ENCODE measurements around the gene TM9SF2.

The TM9SF2 gene

DNA sequence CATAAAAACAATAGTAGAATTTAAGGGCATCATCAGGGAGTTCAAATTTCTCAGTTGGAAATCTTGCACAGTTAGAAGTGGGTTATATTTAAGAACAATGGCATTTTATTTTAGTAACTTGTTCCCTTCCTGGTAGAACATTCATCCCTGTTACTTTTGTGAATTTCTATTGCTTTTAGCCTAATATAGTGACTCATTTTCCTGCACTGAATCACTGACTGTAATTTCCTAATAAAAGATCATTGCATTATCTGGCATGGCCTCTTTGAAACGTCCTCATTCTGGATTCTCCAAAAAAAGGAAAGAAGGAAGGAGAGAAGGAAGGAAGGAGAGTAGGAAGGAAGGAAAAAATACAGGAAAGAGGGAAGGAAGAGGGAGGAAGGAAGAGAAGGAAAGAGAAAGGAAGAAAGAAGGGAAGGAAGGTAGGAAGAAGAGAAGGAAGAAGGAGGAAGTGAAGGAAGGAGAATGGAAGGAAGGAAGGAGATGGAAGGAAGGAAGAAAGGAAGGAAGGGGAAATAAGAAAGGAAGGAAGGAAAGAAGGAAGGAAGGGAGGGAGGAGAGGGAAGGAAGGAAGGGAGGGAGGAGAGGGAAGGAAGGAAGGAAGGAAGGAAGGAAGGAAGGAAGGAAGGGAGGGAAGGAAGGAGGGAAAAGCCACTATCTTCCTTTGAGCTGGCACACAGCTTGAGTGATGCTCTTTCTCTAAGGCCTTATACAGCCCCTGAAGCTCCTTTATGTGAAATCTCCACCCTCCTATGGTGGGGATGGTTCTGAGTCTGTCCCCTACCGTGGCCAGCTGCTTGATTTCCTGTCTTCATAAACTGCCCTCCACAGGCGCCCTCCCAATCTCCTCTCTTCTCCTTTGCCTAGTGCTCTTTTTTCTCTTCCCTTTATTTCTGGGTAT is 29.8 kb upstream of the TM9SF2 start:
- Histone ChIP-seq H3K36me3 (ENCODE audit: insufficient read depth, low read length) (no peaks in the 10 kb centered on the region), H3K4me1 (ENCODE audit: insufficient read depth, low read length, severe bottlenecking) (peaks cover 3% of the 10 kb centered on the region), H2AFZ (ENCODE audit: low read length) (no peak overlapping the region), H3K9me2 (ENCODE audit: low read depth, low read length) (no peaks in the 10 kb centered on the region), H3K9ac (ENCODE audit: low read length) (no peak overlapping the region), H3K9me3 (ENCODE audit: low read length) (no peaks in the 10 kb centered on the region), H3K4me3 (ENCODE audit: low read depth, low read length, poor library complexity, severe bottlenecking) (no peak overlapping the region), H3K4me2 (ENCODE audit: low read length) (no peak overlapping the region), H3K27me3 (ENCODE audit: insufficient read depth, low read length) (peaks cover 16% of the 10 kb centered on the region; the same call in 1 of the 2 replicates), H4K20me1 (ENCODE audit: insufficient read depth, low read length) (no peaks in the 10 kb centered on the region), H3K79me2 (ENCODE audit: insufficient read depth, low read length) (no peaks in the 10 kb centered on the region), H3F3A (ENCODE audit: insufficient read depth, low read length) (no peaks in the 10 kb centered on the region), H3K27ac (ENCODE audit: low read depth, low read length, poor library complexity, severe bottlenecking) (no peak overlapping the region)
- TF ChIP-seq CTCF (IDR thresholded peaks at IDR 0.05; ENCODE audit: low read length), result no peak
- TF ChIP-seq EZH2 (IDR thresholded peaks at IDR 0.05; ENCODE audit: borderline replicate concordance, low read length), result no peak

DNA sequence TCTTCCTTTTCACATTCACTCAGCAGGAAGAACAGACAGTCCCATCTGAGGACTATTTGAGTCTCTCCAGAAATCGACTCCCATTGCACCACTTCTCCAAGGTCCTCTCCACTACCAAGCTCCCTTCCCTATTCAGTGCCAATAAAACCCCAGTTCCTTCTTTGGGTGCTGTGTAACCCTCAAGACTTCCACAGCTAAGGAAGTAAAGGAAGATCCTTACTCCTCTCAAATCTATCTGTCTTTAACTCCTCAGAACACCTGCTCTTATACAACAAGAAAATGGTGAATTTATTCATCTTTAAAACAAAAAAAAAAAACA is 29.2 kb upstream of the TM9SF2 start:
- Histone ChIP-seq H3K27ac (ENCODE audit: low read depth, low read length, poor library complexity, severe bottlenecking) (no peak overlapping the region), H3K4me1 (ENCODE audit: insufficient read depth, low read length, severe bottlenecking) (peaks cover 7% of the 10 kb centered on the region), H3F3A (ENCODE audit: insufficient read depth, low read length) (no peaks in the 10 kb centered on the region), H3K9ac (ENCODE audit: low read length) (no peak overlapping the region), H3K4me2 (ENCODE audit: low read length) (no peak overlapping the region), H2AFZ (ENCODE audit: low read length) (no peak overlapping the region), H3K36me3 (ENCODE audit: insufficient read depth, low read length) (no peaks in the 10 kb centered on the region), H3K27me3 (ENCODE audit: insufficient read depth, low read length) (peaks cover 14% of the 10 kb centered on the region; the same call in 1 of the 2 replicates), H3K79me2 (ENCODE audit: insufficient read depth, low read length) (no peaks in the 10 kb centered on the region), H4K20me1 (ENCODE audit: insufficient read depth, low read length) (no peaks in the 10 kb centered on the region), H3K9me2 (ENCODE audit: low read depth, low read length) (no peaks in the 10 kb centered on the region), H3K4me3 (ENCODE audit: low read depth, low read length, poor library complexity, severe bottlenecking) (no peak overlapping the region), H3K9me3 (ENCODE audit: low read length) (no peaks in the 10 kb centered on the region)
- TF ChIP-seq CTCF (IDR thresholded peaks at IDR 0.05; ENCODE audit: low read length) (no peak), EZH2 (IDR thresholded peaks at IDR 0.05; ENCODE audit: borderline replicate concordance, low read length) (no peak)

- no peaks in the 10 kb centered on the region for H3F3A ChIP-seq (ENCODE audit: insufficient read depth, low read length)
- TF ChIP-seq EZH2 (IDR thresholded peaks at IDR 0.05; ENCODE audit: borderline replicate concordance, low read length), result no peak
- no peak for TF ChIP-seq CTCF (IDR thresholded peaks at IDR 0.05; ENCODE audit: low read length)
- no peak overlapping the region for H2AFZ ChIP-seq (ENCODE audit: low read length)
Measured at GRCh38 chr13:99473515-99473914, 27.8 kb upstream of the TM9SF2 start.

More at GRCh38 chr13:99473515-99473914, 27.8 kb upstream of the TM9SF2 start:
- no peak overlapping the region for H3K9ac ChIP-seq (ENCODE audit: low read length)
- peaks cover 13% of the 10 kb centered on the region; the same call in 1 of the 2 replicates for H3K27me3 ChIP-seq (ENCODE audit: insufficient read depth, low read length)
- no peaks in the 10 kb centered on the region for H3K9me2 ChIP-seq (ENCODE audit: low read depth, low read length)
- no peak overlapping the region for H3K4me2 ChIP-seq (ENCODE audit: low read length)
- no peak overlapping the region for H3K27ac ChIP-seq (ENCODE audit: low read depth, low read length, poor library complexity, severe bottlenecking)
- no peaks in the 10 kb centered on the region for H3K36me3 ChIP-seq (ENCODE audit: insufficient read depth, low read length)
- H3K79me2 ChIP-seq (ENCODE audit: insufficient read depth, low read length), result no peaks in the 10 kb centered on the region
- H3K4me3 ChIP-seq (ENCODE audit: low read depth, low read length, poor library complexity, severe bottlenecking), result no peak overlapping the region
- H4K20me1 ChIP-seq (ENCODE audit: insufficient read depth, low read length), result no peaks in the 10 kb centered on the region
- H3K4me1 ChIP-seq (ENCODE audit: insufficient read depth, low read length, severe bottlenecking), result peaks cover 7% of the 10 kb centered on the region
- no peaks in the 10 kb centered on the region for H3K9me3 ChIP-seq (ENCODE audit: low read length)

Measured in OCI-LY1 (cell line).